ENCODE results near the gene ARMH3. TPM values are rescaled to one million over a fixed set of nuclear protein-coding genes. Genes with fewer than 3 reads are reported as not detected.
"Not testable (repeated sequence)": the region's sequence is repeated elsewhere in the genome, so short reads cannot be mapped to it uniquely, and the experiment has no call there.

The ARMH3 gene
- polyA plus RNA-seq, 12 donors, result 8.9 to 17.3 (median 14.3) TPM; not detected in 1

DNA sequence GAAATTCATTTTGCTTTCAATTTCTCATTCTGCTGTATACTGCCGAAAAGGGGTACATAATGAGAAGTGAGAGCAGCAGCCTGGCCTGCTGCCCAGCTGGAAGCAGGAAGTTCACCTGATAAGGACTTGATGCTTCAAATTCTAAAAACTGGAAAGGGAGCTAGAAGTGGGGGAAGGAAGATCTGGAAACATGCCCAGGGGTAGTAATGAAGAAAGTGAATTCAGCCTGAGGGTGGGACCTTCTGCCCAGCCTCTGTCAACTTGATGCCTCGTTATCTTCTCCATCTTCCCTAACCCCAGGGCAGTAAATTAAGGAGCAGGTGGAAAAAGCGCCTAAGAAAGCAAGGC, 69.4 kb downstream of the ARMH3 start:
- DNase-seq, result no peak

DNA sequence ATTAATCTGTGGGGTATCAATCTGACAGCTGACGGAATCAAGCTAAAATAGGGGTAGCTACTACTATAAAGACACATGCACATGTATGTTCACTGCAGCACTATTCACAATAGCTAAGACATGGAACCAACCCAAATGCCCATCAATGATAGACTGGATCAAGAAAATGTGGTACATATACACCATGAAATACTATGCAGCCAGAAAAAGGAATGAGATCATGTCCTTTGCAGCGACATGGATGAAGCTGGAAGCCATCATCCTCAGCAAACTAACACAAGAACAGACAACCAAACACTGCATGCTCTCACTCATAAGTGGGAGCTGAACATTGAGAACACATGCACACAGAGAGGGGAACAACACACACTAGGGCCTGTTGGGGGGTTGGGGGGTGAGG, 75.3 kb downstream of the ARMH3 start:
- DNase-seq, result not testable (repeated sequence)

DNA sequence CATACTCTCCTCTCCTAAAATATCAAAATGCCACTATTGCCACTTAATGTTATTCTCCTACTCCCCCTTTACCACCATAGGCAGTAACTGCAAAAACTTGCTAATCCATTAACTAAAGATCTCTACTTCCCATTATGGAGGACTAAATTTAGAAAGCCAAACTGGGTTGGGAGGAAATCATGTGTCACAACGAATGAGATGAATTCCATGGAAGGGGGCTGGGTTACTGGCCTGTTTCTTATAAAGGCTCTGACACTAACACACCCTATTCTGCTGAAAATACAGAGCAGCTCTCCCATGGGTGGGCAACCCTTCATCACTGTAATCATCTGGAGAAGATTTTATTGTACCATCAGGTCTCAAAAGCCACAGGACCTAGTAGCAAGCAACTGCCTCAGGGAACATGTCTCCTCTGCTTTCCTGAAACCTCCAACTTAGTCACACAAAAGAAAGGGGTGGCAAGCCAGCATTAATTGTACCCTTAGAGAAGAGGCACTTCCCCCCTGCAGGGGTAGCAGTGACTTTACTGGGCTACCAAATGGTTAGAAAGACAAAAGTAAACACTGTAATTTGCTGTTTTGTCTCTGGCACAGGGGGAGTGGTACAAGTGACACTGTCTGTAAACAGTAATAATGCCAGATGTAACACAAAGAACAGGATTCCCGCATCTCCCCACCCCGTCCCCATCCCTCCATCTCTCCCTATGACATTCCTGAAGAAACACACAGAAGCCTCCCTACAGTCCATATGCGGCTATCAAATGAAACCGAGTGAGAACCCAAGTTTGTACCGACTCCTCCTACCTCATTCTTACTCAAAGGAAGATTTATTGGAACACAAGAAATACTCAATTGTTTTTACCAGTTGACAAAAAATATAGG, 81.6 kb downstream of the ARMH3 start:
- no peak for DNase-seq

DNA sequence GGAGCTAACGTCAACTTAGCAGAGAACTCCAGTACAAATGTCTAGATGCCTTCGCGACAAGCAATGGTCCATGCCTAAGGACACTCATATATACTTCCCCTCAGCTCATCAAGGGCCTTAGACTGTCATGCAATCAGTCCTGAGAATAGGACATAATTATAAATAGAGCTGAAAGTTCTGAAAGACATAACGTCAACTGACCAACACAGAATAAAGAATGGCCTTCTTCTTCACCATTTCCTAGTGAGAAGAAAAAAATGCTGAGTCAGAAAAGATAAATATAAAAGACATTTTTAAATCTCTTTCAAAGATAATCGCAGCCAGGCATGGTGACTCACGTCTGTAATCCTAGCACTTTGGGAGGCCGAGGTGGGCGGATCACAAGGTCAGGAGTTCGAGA, 83.2 kb downstream of the ARMH3 start:
- DNase-seq, result no peak

DNA sequence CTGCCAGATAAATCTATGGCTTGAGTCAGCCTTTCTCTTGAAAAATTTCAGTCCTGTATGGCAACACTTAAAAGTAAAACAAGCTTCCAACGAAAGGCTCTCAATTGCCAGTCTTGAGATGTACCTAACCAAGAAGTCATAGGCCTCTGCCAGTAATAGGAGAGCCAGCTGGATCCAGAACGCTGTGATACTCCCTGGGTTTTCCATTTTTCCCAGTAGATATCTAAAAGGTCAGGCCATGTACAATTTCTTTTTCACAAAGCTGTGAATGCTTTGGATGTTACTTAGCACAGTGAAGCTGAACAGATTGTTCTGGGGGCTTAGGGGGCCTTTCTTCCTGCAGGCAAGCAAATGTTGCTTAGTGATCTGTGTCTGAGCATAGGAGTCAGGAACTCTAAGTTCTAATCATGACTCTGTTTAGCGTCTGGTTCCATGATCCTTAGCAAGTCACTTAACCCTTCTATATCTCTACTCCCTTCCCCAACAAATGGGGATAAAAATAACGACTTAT, 86.5 kb downstream of the ARMH3 start:
- no peak for DNase-seq

DNA sequence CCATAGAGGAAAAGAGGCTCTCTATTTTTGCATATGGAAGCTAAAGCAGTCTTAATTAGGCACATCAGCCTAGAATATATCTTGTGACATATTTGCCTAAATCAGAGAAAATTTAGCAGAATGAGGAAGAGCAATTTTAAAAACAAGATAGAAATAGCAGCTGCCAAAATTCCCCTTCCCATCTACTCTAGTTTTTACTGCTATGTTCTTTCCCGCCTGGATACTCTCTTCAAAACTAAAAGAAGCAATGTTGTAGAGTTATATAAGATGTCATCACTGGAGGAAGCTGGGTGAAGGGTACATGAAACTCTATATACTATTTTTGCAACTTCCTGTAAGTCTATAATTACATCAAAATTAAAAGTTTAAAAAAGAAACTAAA, 87.0 kb downstream of the ARMH3 start:
- no peak for DNase-seq

DNA sequence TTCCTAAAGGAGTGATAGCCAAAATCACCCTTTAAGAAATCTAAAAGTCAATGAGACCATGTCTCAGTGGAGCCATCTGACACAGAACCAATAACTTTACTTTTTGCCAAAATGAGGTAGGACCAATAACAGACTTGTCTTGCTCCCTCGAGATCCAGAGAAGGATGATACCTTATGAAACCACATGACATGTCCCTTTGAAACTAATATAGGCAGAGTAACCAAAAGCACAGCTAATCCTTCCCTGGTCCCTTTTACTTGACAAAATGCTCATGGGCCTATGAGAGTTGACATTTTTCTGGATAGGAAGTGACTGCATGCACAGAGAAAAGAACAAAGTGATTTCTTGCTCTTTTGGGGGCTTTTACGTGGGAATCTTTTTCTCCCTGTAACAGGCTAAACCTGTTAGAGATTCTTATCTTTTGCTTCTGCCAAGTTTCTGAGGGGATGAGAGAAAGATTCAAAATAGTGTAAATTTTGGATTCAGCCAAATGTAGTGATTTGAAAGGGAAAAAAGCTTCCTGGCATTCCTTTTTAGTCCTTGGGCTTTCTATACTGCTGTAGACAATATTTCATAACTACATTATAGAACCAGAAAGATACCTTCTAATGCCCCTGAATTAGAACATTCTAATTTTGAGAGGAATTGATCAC, 87.6 kb downstream of the ARMH3 start:
- DNase-seq, result no peak

DNA sequence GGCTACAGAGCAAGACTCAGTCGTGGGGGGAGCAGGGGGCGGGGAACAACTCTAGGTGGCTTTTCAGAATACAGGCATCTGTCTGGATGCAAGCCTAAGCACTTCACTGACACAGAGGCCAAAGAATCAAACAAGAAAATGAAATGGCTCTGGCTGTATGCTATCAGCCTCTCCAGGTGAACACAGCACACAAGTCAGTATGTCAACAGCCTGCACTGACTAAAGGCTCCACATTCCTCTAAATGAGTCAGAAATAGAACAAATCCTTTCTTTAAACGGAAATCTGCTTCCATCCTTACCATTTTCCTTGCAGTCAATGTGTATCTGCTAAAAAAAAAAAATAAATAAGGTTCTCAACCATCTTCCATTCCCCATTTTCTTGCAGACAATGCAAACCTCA, 88.3 kb downstream of the ARMH3 start:
- no peak for DNase-seq

DNA sequence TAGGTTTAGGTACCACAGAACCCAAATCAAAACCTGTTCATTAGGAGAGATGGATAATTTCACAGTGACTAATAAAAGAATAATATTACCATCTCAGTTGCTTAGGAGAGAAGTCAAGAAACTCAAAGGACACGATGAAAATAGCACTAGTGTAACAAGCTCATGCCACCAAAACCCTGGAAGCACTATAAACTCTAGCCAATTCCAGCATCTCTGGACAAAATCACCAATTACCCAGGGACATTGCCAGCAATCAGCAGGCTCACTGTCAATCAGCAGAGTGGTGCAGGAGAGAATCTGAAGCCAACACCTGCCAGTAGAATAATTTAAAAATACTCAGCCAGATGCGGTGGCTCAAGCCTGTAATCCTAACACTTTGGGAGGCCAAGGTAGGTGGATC, 88.9 kb downstream of the ARMH3 start:
- no peak for DNase-seq

DNA sequence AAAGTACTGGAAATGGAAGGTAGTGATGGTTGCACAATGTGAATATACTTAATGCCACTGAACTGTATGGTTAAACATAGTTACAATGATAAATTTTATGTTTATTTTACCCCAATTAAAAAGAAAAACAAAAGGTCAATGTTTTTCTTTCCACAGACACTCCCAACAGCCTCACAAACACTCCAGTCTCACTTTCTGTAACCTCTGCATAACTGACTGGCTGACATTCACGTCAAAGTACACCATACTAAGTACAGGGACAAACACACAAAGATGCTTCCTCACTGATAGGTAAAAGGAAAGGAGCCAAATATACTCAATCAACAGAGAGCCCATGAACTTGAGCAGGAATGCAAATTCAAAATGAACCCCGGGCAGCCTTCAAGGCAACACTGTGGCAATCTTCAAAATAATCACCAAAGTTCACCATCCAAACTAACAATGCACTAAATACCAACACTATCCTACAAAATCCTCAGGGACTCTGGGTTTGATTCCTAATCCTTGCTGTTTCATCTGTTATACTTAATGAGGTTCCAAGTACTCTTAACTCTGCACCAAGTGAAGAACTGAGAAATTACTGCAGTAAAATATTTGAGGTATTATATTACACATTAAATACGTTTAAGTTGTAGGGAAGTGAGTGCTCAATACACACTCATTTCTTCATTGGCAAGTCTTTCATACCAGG, 90.8 kb downstream of the ARMH3 start:
- no peak for DNase-seq

DNA sequence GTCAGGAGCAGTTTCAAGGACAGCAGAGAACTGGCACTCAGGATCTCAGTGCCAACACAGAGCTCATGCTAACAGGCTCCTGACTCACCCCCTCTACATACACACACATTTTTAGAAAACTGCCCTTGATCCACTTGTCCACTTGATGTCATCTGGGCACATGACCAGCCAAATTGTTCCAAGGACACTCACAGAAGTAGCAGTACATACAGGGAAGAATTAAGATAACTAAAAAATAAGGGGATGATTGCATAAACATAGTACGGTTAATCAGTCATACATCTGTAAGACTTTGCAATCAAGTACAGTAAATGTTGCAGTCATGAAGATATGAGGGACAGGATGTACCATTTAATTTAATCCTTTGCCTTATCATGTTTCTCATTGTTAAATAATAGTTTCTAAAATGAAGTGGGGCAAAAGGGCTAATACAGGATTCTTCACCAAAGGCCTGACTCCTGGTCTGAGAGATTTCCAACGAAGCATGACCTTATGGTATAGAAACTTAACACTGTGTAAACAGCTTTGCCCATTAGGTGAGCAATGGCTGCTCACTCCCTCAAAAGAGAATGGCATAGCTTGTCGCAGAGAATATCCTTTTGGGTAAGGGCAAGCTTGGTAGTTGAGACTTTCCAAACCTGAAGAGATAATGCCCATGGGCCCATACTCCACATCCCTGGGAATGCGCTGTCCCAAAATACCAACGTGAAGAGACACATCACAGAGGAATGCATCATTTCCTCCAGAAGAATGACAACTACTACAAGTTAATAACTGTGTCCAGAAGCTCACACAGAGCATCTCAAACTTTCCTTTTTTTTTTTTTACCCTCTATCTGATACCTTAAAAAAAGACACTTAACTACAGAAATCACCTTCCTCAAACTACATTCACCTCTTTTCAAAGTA, 94.1 kb downstream of the ARMH3 start:
- DNase-seq, result no peak

DNA sequence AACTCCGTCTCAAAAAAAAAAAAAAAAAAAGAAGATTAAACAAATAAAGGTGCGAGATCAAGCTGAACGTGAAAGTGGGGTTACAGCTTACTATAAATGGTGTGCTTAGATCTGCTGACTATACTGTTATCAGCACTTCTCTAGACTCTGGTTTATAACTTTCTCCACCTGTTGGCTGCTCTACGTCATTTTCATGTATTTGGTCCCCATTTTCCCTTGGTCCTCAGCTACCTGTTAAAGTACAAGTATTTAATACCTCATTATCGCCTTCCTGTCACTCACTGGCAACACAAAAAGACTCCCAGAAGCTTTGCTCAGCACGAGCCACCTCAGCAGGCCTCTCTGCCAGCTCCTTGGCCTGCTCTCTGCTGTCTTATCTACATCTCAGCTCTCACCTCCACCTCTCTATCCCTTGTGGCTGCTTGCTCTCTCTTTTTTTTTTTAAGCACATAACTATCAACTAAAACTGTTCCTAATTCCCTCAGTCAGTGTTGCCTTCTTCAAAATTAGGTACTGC, 95.0 kb downstream of the ARMH3 start:
- DNase-seq, result no peak

DNA sequence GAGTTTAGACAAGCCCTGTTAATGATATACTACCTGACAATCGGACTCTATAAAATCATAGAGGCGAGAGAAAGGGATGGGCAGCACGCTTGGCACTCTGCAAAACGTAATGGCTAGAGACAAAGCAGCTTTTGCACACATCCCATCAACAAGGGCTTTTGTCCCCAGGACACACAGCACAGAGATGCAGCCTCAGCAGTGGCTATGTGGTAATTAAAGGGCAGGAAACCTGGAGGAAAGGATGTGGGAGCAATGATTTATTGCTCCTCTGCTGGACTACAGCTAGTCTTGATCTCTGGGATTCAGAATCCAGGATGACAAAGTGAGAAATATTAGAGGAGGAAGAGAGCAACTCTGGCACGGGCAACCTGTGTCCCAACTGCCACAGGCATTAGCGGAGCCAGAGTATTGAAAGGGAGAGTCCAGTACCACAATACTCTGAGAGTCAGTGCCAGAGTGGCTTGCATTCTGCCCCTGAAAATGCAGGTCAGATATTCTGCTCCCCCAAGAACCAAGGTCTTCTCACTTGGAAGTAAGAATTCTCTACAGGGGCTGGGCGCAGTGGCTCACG, 96.5 kb downstream of the ARMH3 start:
- DNase-seq, result no peak

DNA sequence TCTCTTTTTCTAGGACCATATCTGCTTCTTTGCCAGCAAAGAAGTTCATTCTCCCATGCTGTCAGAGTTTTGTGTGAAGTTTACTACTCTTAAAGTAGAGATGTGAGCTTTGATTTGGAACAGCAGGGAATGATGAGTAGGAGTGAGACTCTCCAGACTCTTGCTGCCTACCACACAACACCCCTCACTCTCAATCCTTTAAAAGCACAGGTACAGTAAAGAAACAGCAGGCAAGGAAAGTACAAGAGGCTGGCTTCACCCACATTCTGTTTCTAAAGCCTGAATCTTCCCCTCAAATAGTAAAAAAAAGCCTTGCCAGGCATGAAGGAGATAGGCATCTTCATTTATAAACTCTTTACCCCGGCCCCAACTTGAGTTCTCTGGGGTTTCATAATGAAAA, 97.3 kb downstream of the ARMH3 start:
- no peak for DNase-seq

DNA sequence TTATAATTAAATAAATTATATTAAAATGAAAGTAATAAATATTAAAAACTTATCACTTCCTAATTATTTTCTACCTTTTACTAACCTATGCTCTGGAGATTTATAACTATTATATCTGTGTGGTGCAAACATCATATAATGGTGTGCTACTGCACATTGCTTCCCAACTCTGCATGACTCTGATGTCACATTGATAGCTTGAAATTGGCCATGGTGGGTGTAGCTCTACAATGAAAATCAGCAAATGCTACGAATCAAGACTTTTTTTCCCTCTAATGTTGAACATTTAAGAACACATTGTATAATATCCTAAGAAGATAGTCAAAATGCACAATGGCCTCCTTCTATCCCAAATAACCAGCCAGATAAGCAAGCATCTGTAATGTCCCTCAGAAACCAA, 99.1 kb downstream of the ARMH3 start:
- no peak for DNase-seq

DNA sequence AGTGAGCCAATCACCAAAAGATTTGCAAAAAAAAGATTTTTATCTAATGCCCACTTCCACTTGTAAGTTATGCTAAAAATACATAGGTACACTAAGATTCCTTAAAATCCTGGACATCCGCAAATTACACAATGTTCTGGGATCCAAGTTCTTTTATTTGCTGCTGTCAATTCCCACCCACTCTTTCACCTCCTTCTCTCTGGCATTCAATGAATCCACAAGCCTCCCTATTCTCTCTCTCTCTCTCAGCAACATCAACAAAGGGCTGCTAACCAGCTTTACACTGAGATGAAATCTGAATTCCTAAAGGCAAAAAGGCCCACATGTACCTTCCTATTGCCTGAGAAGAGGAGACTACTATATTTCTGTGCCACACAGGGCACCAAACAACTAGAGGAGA, 99.9 kb downstream of the ARMH3 start:
- no peak for DNase-seq

DNA sequence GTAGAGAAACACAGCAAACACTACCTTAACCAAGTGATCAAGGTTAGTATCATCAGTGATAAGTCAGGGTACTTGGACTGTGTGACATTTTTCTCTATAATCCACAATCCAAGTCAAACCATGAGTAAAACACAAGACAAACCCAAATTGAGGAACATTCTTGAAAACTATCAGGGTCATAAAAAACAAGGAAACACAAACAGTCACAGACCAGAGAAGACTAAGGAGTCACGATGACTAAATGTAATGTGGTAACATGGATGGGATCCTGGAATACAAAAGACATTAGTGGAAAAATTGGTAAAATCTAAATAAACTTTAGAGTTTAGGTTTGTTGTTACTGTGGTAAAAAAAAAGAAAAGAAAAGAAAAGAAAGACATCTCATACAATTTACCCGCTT, 103.8 kb downstream of the ARMH3 start:
- no peak for DNase-seq

DNA sequence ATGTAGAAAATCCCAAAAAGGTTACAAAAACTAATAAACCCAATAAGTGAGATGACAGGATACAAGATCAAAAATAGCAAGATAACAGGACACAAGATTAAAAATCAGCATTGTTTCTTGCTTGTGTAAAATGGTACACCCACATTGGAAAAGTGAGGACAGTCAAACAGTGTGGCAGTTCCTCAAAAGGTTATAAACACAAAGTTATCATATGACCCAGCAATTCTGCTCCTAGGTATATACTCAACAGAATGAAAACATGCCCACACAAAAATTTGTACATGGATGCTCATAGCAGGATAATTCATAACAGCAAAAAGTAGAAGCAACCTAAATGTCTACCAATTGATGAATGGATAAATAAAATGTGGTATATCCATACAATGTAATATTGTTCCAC, 105.8 kb downstream of the ARMH3 start:
- no peak for DNase-seq

DNA sequence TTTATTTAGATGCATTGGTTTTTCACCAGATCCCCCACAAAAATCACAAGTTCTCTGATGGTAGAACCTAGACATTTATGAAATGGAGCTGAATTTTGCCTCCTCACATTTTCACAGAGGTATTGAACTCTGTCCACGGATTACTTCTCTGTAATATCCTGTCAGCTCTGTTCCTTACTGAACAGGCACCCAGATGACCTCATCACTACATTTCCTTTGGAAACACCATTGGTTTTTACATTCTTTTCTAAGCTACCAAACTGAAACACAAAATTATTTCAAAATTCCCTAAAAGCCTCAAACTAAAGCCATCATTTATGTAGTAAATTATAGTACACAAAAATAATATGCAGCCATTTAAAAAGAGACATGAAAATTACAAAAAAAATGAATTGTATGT, 114.1 kb downstream of the ARMH3 start:
- DNase-seq, result no peak

DNA sequence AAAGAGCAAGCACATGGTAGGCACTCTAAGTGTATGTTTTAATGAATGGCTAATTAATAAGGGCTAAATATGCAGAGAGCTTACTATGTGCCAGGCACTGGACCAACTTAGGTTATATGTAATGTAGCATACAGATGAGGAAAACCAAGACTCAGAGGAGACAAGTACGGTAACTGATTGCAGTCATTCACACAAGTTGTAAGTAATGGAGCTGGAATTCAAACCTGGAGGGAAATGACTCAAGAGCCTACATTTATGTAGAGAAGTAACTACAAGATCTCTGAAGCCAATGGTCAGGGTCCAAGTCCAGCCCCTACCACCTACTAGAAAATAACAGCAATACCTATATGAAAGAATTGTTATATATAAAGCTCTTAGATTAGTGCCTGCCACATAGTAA, 115.1 kb downstream of the ARMH3 start:
- no peak for DNase-seq

DNA sequence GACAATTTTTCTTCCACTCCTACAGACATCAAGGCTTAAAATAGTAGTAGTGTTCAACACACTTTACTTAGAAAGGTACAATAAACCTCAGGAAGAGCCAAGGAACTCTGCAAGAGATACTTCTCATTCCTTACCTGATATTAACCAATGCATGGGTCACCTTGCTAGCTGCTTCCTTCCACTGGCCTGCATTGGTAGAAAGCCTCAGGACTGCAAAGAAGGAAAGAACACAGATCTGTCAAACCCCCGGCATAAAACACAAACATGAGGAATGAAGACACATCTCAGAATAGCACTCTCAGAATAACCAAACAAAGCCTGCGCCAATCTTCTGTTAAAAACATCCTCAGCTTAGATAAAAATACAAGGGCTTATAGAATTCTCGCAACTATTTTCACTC, 116.2 kb downstream of the ARMH3 start:
- DNase-seq, result no peak
